DOHH2 (cell line): ENCODE measurements around the gene CRTAC1.

ENCODE experiments used
- H3F3A ChIP-seq: fragments of 200-600 bp; sonication (generic), shearing (Covaris generic); 2 replicates; pipeline ENCODE4 v1.6.0; 2016; ENCODE audit warnings: antibody characterized with exemption, mild to moderate bottlenecking; ENCODE audit not compliant: control insufficient read depth, insufficient read depth
- H3K27ac ChIP-seq: fragments of 200-600 bp; sonication (generic); 2 replicates; pipeline ENCODE4 v1.5.1; 2014; ENCODE audit warnings: low read depth, mild to moderate bottlenecking, low read length, moderate library complexity
- H3K27me3 ChIP-seq: fragments of 200-600 bp; sonication (generic); 2 replicates; pipeline ENCODE4 v1.6.1; 2014; ENCODE audit warnings: mild to moderate bottlenecking, low read length, mixed read lengths; ENCODE audit not compliant: control insufficient read depth
- H3K36me3 ChIP-seq: fragments of 200-600 bp; sonication (generic); 2 replicates; pipeline ENCODE4 v1.6.1; 2014; ENCODE audit warnings: mild to moderate bottlenecking, low read length, moderate library complexity, mixed read lengths; ENCODE audit not compliant: control insufficient read depth
- H3K4me1 ChIP-seq: fragments of 200-600 bp; sonication (generic); 2 replicates; pipeline ENCODE4 v1.6.1; 2014; ENCODE audit warnings: mild to moderate bottlenecking, low read length, mixed read lengths; ENCODE audit not compliant: control insufficient read depth
- H3K4me2 ChIP-seq: fragments of 200-600 bp; sonication (generic); 2 replicates; pipeline ENCODE4 v1.6.0; 2014; ENCODE audit warnings: mild to moderate bottlenecking, low read length, moderate library complexity
- H3K4me3 ChIP-seq: fragments of 200-600 bp; sonication (generic); 2 replicates; pipeline ENCODE4 v1.5.1; 2014; ENCODE audit warnings: mild to moderate bottlenecking, low read length, mixed read lengths
- H3K79me2 ChIP-seq: fragments of 200-600 bp; sonication (generic); 2 replicates; pipeline ENCODE4 v1.6.1; 2014; ENCODE audit warnings: mild to moderate bottlenecking, low read length, mixed read lengths; ENCODE audit not compliant: control insufficient read depth
- H3K9me2 ChIP-seq: fragments of 200-600 bp; sonication (generic); replicated peaks from 2 replicates; pipeline ENCODE4 v1.6.1; 2014; ENCODE audit warnings: mild to moderate bottlenecking, low read length, mixed read lengths; ENCODE audit not compliant: control insufficient read depth
- H3K9me3 ChIP-seq: fragments of 200-600 bp; sonication (generic); 2 replicates; pipeline ENCODE4 v1.6.1; 2014; ENCODE audit warnings: antibody characterized with exemption, low read length, mixed read lengths; ENCODE audit not compliant: control insufficient read depth, insufficient read depth
- H4K20me1 ChIP-seq: fragments of 200-600 bp; sonication (generic); 2 replicates; pipeline ENCODE4 v1.6.0; 2014; ENCODE audit warnings: low read depth, mild to moderate bottlenecking, antibody characterized with exemption, low read length, moderate library complexity; ENCODE audit not compliant: control insufficient read depth, insufficient read depth
- EZH2phosphoT487 ChIP-seq: fragments of 200-600 bp; sonication (generic); IDR thresholded peaks from 2 replicates; pipeline ENCODE4 v1.6.1; 2017; ENCODE audit warnings: borderline replicate concordance, mild to moderate bottlenecking, antibody characterized with exemption, low read length, moderate library complexity, mixed read lengths
- TF ChIP-seq, protein P1 (sequence below): fragments of 200-600 bp; sonication (generic); IDR thresholded peaks from one replicate; pipeline ENCODE4 v1.5.1; 2014; ENCODE audit warnings: antibody characterized with exemption, mild to moderate bottlenecking, low read depth, low read length; ENCODE audit not compliant: poor library complexity, severe bottlenecking

CRTAC1 gene

DNA sequence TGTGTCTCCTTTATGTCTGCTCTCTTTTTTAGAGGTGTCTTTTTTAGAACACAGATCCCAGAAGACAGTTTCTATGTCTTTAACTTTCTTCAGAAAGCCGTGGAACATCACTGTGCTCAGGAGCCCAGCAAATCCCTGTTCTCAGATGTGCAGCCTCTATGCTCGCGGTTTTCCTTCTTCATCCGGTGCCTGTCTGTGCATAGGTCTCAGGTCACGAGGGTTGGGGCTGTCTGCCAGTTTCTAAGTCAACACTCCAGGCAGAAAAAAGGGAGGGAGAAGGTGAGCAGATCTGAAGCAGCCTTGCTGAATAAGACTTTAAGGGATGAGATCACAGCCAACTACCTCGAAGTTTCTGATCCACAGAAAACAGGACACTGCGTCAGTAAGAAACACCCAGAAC is 68.5 kb downstream of the CRTAC1 start:
- H3K4me1 ChIP-seq: no peaks in the 10 kb centered on the region
- H3K9me2 ChIP-seq: no peaks in the 10 kb centered on the region
- H3K9me3 ChIP-seq: no peaks in the 10 kb centered on the region
- no peak overlapping the region for H3K27ac ChIP-seq
- H3K36me3 ChIP-seq: no peaks in the 10 kb centered on the region
- TF ChIP-seq, protein P1, sequence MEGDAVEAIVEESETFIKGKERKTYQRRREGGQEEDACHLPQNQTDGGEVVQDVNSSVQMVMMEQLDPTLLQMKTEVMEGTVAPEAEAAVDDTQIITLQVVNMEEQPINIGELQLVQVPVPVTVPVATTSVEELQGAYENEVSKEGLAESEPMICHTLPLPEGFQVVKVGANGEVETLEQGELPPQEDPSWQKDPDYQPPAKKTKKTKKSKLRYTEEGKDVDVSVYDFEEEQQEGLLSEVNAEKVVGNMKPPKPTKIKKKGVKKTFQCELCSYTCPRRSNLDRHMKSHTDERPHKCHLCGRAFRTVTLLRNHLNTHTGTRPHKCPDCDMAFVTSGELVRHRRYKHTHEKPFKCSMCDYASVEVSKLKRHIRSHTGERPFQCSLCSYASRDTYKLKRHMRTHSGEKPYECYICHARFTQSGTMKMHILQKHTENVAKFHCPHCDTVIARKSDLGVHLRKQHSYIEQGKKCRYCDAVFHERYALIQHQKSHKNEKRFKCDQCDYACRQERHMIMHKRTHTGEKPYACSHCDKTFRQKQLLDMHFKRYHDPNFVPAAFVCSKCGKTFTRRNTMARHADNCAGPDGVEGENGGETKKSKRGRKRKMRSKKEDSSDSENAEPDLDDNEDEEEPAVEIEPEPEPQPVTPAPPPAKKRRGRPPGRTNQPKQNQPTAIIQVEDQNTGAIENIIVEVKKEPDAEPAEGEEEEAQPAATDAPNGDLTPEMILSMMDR: no peak
- TF ChIP-seq EZH2phosphoT487: no peak
- H3K27me3 ChIP-seq: peaks cover 6% of the 10 kb centered on the region
- no peaks in the 10 kb centered on the region for H3F3A ChIP-seq
- no peaks in the 10 kb centered on the region for H3K79me2 ChIP-seq
- H3K4me2 ChIP-seq: no peak overlapping the region
- H3K4me3 ChIP-seq: no peak overlapping the region
- no peaks in the 10 kb centered on the region for H4K20me1 ChIP-seq

DNA sequence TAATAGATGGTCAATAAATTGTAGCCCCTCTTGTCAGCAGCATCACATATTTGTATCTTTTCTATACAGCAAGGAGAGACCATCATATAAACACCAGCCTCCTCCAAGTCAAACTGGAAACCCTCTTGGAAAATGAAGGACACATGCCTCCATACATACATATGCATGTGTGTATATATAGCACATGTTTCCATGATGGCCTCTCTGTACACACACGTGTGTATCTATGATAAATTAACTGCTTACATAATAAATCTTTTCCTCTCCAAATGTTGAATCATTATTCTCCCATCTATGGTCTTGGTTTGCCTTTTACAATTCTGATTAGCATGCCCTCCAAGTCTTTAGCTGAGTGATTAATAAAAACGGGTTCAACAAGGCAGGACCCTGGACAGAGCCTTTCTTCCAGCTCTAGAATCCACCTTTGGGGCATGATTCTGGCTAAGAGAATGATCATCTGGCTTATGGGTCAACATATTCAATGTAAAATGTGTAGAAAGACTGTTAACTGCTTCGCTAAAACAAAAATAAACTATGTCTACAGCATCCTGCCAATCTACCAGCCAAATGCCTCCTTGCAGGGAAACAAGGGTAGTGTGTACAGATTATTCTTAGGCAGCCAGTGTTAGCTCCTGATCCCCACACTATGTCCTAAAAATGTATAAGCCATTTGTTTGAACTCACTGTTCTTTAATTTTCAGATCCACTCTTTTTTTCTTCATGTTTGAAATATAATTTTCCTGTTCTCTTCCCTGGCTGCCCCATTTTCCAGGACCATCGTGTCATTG is 70.0 kb downstream of the CRTAC1 start:
- Histone ChIP-seq H3K4me2 (no peak overlapping the region), H3K36me3 (no peaks in the 10 kb centered on the region), H3K9me2 (no peaks in the 10 kb centered on the region), H3K4me1 (no peaks in the 10 kb centered on the region), H3K9me3 (no peaks in the 10 kb centered on the region), H3K27ac (no peak overlapping the region), H3K4me3 (no peak overlapping the region), H4K20me1 (no peaks in the 10 kb centered on the region), H3F3A (no peaks in the 10 kb centered on the region), H3K27me3 (peaks cover 7% of the 10 kb centered on the region), H3K79me2 (no peaks in the 10 kb centered on the region)
- TF ChIP-seq, protein P1: no peak
- no peak for TF ChIP-seq EZH2phosphoT487

DNA sequence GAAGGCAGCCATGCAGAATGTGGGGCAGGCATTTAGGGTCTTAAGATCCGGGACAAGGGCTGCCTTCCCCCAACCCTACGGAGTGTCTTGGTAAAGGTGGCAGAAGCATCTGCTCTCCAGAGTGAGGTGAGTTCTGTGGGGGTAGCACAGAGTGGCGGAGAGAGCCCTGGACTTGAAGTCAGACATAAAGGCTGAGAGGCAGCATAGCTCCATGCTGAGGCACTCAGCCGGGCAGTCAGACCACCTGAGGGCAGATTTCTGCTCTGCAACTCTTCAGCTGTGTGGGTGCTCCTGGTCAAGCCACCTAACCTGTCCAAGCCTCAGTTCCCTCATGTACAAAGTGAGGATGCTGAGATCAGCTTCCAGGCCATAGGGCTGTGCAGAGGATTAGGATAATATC is 81.0 kb downstream of the CRTAC1 start:
- H3F3A ChIP-seq: no peaks in the 10 kb centered on the region
- H3K4me3 ChIP-seq: no peak overlapping the region
- peaks cover 9% of the 10 kb centered on the region for H3K27me3 ChIP-seq
- no peaks in the 10 kb centered on the region for H3K36me3 ChIP-seq
- H3K4me2 ChIP-seq: no peak overlapping the region
- no peaks in the 10 kb centered on the region for H4K20me1 ChIP-seq
- no peaks in the 10 kb centered on the region for H3K79me2 ChIP-seq
- TF ChIP-seq, protein P1: no peak
- TF ChIP-seq EZH2phosphoT487: no peak
- no peaks in the 10 kb centered on the region; the same call in 1 of the 2 replicates for H3K9me3 ChIP-seq
- H3K9me2 ChIP-seq: no peaks in the 10 kb centered on the region
- no peaks in the 10 kb centered on the region for H3K4me1 ChIP-seq
- no peak overlapping the region for H3K27ac ChIP-seq
